ENCODE measurements around the gene ZNF154.

ZNF154 gene

DNA sequence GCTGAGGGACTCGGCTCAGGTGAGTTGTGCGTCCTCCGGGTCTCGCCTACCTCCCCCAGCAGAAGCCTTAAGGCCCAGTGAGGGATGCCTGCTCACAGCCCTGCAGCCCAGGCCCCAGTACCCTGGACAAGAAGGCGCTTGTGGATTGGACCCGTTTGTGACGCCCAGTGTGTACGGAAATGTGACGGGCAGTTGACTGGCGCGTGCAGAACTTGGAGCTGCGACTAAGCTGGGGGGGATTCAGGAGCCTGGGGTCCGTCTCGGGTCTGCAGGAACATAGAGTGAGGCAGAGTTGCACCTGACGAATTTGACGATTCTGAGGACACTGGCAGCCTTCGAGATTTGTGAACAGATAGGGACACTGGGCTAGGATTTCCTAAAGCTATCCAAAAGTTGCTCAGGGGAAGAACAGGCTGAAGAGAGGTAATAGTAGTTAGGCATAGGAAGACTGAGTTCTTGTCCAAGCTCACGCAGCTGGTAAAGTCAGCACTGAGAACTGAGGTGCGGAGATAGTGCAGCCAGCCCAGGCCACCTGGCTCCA, 26.7 kb downstream of the ZNF154 start:
- no peak overlapping the region for H3K27ac ChIP-seq (ENCODE audit: low read length)
- no peaks in the 10 kb centered on the region for H3K27me3 ChIP-seq (ENCODE audit: control insufficient read depth in 1 of 2, insufficient read depth in 2 of 2, low read length in 2 of 2)
- H3K36me3 ChIP-seq (ENCODE audit: control insufficient read depth in 2 of 2, insufficient read depth in 2 of 2, low read length in 2 of 2): peaks cover 27 to 35% of the 10 kb centered on the region in 2 donors
- peaks cover 33 to 34% of the 10 kb centered on the region in 2 donors for H3K9me3 ChIP-seq (ENCODE audit: control insufficient read depth in 2 of 2, low read length in 2 of 2)
- peak overlapping the region; percentile 35 to 75 for H3K9ac ChIP-seq (ENCODE audit: low read length in 2 of 2)
- peak overlapping the region; percentile 74 to 99 for H3K4me3 ChIP-seq (ENCODE audit: low read length in 2 of 2)
- peaks cover 13% of the 10 kb centered on the region for H3K4me1 ChIP-seq (ENCODE audit: control insufficient read depth, insufficient read depth, low read length)

DNA sequence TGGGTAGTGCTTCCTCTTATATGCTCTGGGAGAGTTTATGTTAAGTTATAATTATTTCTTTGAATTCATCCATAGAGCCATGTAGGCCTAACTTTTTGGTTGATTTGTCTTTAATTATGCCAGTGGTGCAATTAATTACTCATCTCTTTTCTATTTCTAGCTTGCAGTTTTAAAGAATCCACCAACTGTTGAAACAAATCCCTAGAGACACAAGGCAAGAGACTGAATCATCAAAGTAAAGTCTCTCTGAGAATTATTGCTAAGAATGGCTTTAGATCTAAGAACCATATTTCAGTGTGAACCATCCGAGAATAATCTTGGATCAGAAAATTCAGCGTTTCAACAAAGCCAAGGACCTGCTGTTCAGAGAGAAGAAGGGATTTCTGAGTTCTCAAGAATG, 33.1 kb downstream of the ZNF154 start:
- Histone ChIP-seq H3K4me1 (ENCODE audit: control insufficient read depth, insufficient read depth, low read length) (no peaks in the 10 kb centered on the region), H3K27me3 (ENCODE audit: control insufficient read depth in 1 of 2, insufficient read depth in 2 of 2, low read length in 2 of 2) (peaks cover 0 to 2% of the 10 kb centered on the region in 2 donors), H3K9me3 (ENCODE audit: control insufficient read depth in 2 of 2, low read length in 2 of 2) (no peaks in the 10 kb centered on the region), H3K27ac (ENCODE audit: low read length) (no peak overlapping the region), H3K4me3 (ENCODE audit: low read length in 2 of 2) (no peak overlapping the region), H3K36me3 (ENCODE audit: control insufficient read depth in 2 of 2, insufficient read depth in 2 of 2, low read length in 2 of 2) (no peaks in the 10 kb centered on the region), H3K9ac (ENCODE audit: low read length in 2 of 2) (no peak overlapping the region)

- H3K36me3 ChIP-seq (ENCODE audit: control insufficient read depth in 2 of 2, insufficient read depth in 2 of 2, low read length in 2 of 2): no peaks in the 10 kb centered on the region
- no peaks in the 10 kb centered on the region for H3K4me1 ChIP-seq (ENCODE audit: control insufficient read depth, insufficient read depth, low read length)
- H3K27me3 ChIP-seq (ENCODE audit: control insufficient read depth in 1 of 2, insufficient read depth in 2 of 2, low read length in 2 of 2): peaks cover 0 to 2% of the 10 kb centered on the region in 2 donors
- H3K4me3 ChIP-seq (ENCODE audit: low read length in 2 of 2): no peak overlapping the region
- H3K9ac ChIP-seq (ENCODE audit: low read length in 2 of 2): no peak overlapping the region
- H3K27ac ChIP-seq (ENCODE audit: low read length): no peak overlapping the region
- H3K9me3 ChIP-seq (ENCODE audit: control insufficient read depth in 2 of 2, low read length in 2 of 2): no peaks in the 10 kb centered on the region
Observed at GRCh38 chr19:57672466-57672865, 36.5 kb downstream of the ZNF154 start.

- no peak overlapping the region for H3K9ac ChIP-seq (ENCODE audit: low read length in 2 of 2)
- peaks cover 0 to 2% of the 10 kb centered on the region in 2 donors for H3K27me3 ChIP-seq (ENCODE audit: control insufficient read depth in 1 of 2, insufficient read depth in 2 of 2, low read length in 2 of 2)
- H3K9me3 ChIP-seq (ENCODE audit: control insufficient read depth in 2 of 2, low read length in 2 of 2): no peaks in the 10 kb centered on the region
- no peaks in the 10 kb centered on the region for H3K4me1 ChIP-seq (ENCODE audit: control insufficient read depth, insufficient read depth, low read length)
- H3K27ac ChIP-seq (ENCODE audit: low read length): no peak overlapping the region
- no peaks in the 10 kb centered on the region for H3K36me3 ChIP-seq (ENCODE audit: control insufficient read depth in 2 of 2, insufficient read depth in 2 of 2, low read length in 2 of 2)
- H3K4me3 ChIP-seq (ENCODE audit: low read length in 2 of 2): no peak overlapping the region
Observed at GRCh38 chr19:57671124-57671895, 37.7 kb downstream of the ZNF154 start.

GRCh38 chr19:57668635-57669034, 40.4 kb downstream of the ZNF154 start, which contains the start of gene ZSCAN4:
Gene ZSCAN4, plus strand, starts transcription at chr19:57668935. Its CDS starts 7,211 bp downstream, at chr19:57676146.
- no peaks in the 10 kb centered on the region for H3K36me3 ChIP-seq (ENCODE audit: control insufficient read depth in 2 of 2, insufficient read depth in 2 of 2, low read length in 2 of 2)
- no peaks in the 10 kb centered on the region for H3K9me3 ChIP-seq (ENCODE audit: control insufficient read depth in 2 of 2, low read length in 2 of 2)
- no peak within 1 kb of the TSS for H3K4me3 ChIP-seq (ENCODE audit: low read length in 2 of 2)

GRCh38 chr19:57667228-57667627, 41.8 kb downstream of the ZNF154 start:
- no peaks in the 10 kb centered on the region for H3K9me3 ChIP-seq (ENCODE audit: control insufficient read depth in 2 of 2, low read length in 2 of 2)
- no peak overlapping the region for H3K27ac ChIP-seq (ENCODE audit: low read length)
- H3K4me1 ChIP-seq (ENCODE audit: control insufficient read depth, insufficient read depth, low read length): no peaks in the 10 kb centered on the region
- no peak overlapping the region for H3K9ac ChIP-seq (ENCODE audit: low read length in 2 of 2)
- H3K27me3 ChIP-seq (ENCODE audit: control insufficient read depth in 1 of 2, insufficient read depth in 2 of 2, low read length in 2 of 2): peaks cover 0 to 2% of the 10 kb centered on the region in 2 donors
- no peak overlapping the region for H3K4me3 ChIP-seq (ENCODE audit: low read length in 2 of 2)
- H3K36me3 ChIP-seq (ENCODE audit: control insufficient read depth in 2 of 2, insufficient read depth in 2 of 2, low read length in 2 of 2): no peaks in the 10 kb centered on the region

More at GRCh38 chr19:57668635-57669034, 40.4 kb downstream of the ZNF154 start, which contains the start of gene ZSCAN4:
- H3K4me1 ChIP-seq (ENCODE audit: control insufficient read depth, insufficient read depth, low read length): no peaks in the 10 kb centered on the region
- H3K27ac ChIP-seq (ENCODE audit: low read length): no peak within 1 kb of the TSS
- peaks cover 0 to 2% of the 10 kb centered on the region in 2 donors for H3K27me3 ChIP-seq (ENCODE audit: control insufficient read depth in 1 of 2, insufficient read depth in 2 of 2, low read length in 2 of 2)
- H3K9ac ChIP-seq (ENCODE audit: low read length in 2 of 2): no peak within 1 kb of the TSS

GRCh38 chr19:57665261-57665806, 43.7 kb downstream of the ZNF154 start:
- Histone ChIP-seq H3K27ac (ENCODE audit: low read length) (no peak overlapping the region), H3K4me3 (ENCODE audit: low read length in 2 of 2) (peak overlapping the region in 1 of 2 donors; percentile 73), H3K4me1 (ENCODE audit: control insufficient read depth, insufficient read depth, low read length) (no peaks in the 10 kb centered on the region), H3K9ac (ENCODE audit: low read length in 2 of 2) (no peak overlapping the region), H3K36me3 (ENCODE audit: control insufficient read depth in 2 of 2, insufficient read depth in 2 of 2, low read length in 2 of 2) (no peaks in the 10 kb centered on the region), H3K27me3 (ENCODE audit: control insufficient read depth in 1 of 2, insufficient read depth in 2 of 2, low read length in 2 of 2) (no peaks in the 10 kb centered on the region), H3K9me3 (ENCODE audit: control insufficient read depth in 2 of 2, low read length in 2 of 2) (no peaks in the 10 kb centered on the region)

DNA sequence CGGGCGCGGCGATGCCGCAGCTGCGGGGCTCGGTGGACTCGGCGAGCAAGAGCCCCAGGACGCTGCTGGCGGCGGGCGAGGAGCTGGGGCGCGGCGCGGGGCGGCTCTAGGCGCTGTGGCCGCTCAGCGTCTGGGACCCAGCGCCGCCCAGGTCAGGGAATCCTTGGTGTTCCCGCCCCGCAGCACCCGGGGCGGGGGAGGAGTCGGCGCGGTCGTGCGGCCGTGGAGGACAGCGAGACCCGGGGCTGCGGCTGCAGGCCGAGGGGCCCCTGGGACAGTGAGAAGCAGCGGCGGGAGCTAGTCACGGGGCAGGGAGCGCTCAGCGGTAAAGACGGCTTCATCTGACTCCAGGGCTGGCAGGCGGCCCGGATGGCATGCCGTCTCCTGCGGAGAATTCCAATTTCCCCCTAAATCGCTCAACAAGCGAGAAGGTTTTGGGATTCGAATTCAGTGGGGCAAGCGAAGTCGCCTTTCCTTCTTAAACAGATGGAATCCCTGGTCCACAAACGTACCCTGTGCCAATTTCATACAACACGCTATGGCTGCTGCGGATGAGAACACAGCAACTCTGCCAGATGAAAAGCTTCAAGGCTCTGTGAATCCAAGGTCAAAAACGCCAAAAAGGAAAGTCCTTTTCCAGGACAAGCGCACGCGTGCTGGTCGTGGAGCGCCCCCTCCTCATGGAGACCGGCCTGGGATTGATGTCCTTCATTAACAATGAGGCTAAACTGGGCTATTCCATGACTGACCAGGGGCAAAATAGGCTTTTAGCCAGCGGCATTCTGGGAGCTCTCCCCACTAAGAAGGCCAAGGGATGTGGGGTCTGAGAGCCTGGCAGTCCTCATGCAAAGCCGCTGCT, 44.5 kb downstream of the ZNF154 start:
- Histone ChIP-seq H3K4me1 (ENCODE audit: control insufficient read depth, insufficient read depth, low read length) (no peaks in the 10 kb centered on the region), H3K27me3 (ENCODE audit: control insufficient read depth in 1 of 2, insufficient read depth in 2 of 2, low read length in 2 of 2) (no peaks in the 10 kb centered on the region), H3K9me3 (ENCODE audit: control insufficient read depth in 2 of 2, low read length in 2 of 2) (no peaks in the 10 kb centered on the region), H3K27ac (ENCODE audit: low read length) (peak overlapping the region; percentile 37), H3K36me3 (ENCODE audit: control insufficient read depth in 2 of 2, insufficient read depth in 2 of 2, low read length in 2 of 2) (no peaks in the 10 kb centered on the region), H3K9ac (ENCODE audit: low read length in 2 of 2) (peak overlapping the region; percentile 69), H3K4me3 (ENCODE audit: low read length in 2 of 2) (peak overlapping the region; percentile 73)

DNA sequence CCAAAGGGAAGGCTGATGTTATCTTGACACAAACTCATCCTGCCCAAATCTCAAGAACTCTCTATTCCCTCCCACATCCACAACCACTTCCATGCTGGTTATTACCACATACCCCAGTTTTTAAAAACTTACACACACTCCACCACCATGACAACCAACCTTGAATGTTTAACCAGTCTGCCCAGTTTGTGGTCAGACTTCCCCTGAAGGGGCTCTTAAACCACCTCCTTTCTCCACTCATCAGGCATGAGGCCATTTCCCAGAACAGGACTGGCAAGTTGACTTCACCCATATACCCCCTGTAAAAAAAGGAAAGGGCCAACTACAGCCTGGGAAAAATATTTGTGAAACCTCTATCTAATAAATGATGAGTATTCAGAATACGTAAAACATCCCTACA, 52.7 kb downstream of the ZNF154 start:
- Histone ChIP-seq H3K4me3 (ENCODE audit: low read length in 2 of 2) (no peak overlapping the region), H3K36me3 (ENCODE audit: control insufficient read depth in 2 of 2, insufficient read depth in 2 of 2, low read length in 2 of 2) (no peaks in the 10 kb centered on the region), H3K9me3 (ENCODE audit: control insufficient read depth in 2 of 2, low read length in 2 of 2) (peaks cover 0 to 8% of the 10 kb centered on the region in 2 donors), H3K27me3 (ENCODE audit: control insufficient read depth in 1 of 2, insufficient read depth in 2 of 2, low read length in 2 of 2) (peaks cover 4 to 7% of the 10 kb centered on the region in 2 donors), H3K4me1 (ENCODE audit: control insufficient read depth, insufficient read depth, low read length) (no peaks in the 10 kb centered on the region), H3K27ac (ENCODE audit: low read length) (no peak overlapping the region), H3K9ac (ENCODE audit: low read length in 2 of 2) (no peak overlapping the region)

DNA sequence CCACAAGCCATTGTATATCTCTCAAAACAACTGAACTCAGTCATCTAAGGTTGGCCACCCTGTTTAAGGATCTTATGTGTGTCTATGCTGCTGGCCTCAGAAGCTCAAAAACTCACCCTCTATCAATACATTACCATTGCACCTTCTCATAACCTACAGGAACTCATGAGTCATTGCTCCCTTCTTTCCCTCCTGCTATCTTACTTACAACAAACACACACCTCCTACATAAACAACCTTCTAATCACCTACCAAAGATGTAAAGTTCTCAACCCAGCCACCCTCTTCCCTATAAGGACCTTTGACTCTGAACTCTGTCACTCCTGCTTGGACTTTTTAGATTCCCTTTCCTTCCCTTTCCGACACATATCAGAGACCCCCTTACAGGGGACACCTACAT, 53.6 kb downstream of the ZNF154 start:
- H3K27ac ChIP-seq (ENCODE audit: low read length): no peak overlapping the region
- H3K4me3 ChIP-seq (ENCODE audit: low read length in 2 of 2): no peak overlapping the region
- peaks cover 4 to 7% of the 10 kb centered on the region in 2 donors for H3K27me3 ChIP-seq (ENCODE audit: control insufficient read depth in 1 of 2, insufficient read depth in 2 of 2, low read length in 2 of 2)
- H3K9ac ChIP-seq (ENCODE audit: low read length in 2 of 2): no peak overlapping the region
- no peaks in the 10 kb centered on the region for H3K4me1 ChIP-seq (ENCODE audit: control insufficient read depth, insufficient read depth, low read length)
- H3K36me3 ChIP-seq (ENCODE audit: control insufficient read depth in 2 of 2, insufficient read depth in 2 of 2, low read length in 2 of 2): no peaks in the 10 kb centered on the region
- H3K9me3 ChIP-seq (ENCODE audit: control insufficient read depth in 2 of 2, low read length in 2 of 2): peaks cover 0 to 8% of the 10 kb centered on the region in 2 donors
